GM21526 (cell line): ENCODE results near the gene NME4.
A peak's percentile ranks its signal among the peaks of the same experiment; 100 is the strongest.
"Not testable (repeated sequence)": the region's sequence is repeated elsewhere in the genome, so short reads cannot be mapped to it uniquely, and the experiment has no call there.

Experiments
- ATAC-seq: cut with Tn5 transposase; IDR thresholded peaks from one replicate; pipeline ENCODE4 v1.9.1; 2021; ENCODE audit warnings: moderate library complexity; ENCODE audit not compliant: unreplicated experiment, low FRiP score

NME4 gene

GRCh38 chr16:375927-376816 lies 20.8 kb upstream of the NME4 start:
- ATAC-seq = no peak

GRCh38 chr16:376817-377418 lies 20.1 kb upstream of the NME4 start:
- ATAC-seq = no peak

DNA sequence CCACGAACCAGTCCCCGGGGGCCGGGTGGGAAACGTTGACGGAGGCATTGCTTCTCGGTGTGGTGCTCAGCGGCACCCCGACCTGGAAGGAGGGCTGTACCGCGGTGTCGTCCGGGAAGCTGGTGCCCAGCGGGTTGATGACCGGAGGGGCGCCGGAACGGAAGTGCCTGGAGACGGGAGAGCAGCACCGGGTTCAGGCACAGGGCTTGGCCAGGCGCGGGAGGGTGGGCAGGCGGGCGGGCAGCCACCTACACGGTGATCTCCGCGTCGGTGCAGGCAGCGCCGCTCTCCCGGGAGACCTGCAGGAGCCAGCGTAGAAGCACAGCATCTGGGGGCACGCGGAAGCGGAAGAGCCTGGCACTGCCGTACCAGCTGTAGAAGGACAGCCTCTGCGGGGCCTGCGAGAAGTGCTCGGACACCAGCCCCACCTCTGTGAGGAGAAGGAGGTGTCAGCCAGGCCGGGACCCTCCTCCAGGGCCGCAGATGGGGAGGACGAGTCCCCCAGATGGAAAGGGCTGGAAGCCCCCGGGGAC lies 19.5 kb upstream of the NME4 start:
- ATAC-seq = no peak

GRCh38 chr16:378113-378820 lies 18.7 kb upstream of the NME4 start:
- not testable (repeated sequence) for ATAC-seq

- no peak for ATAC-seq
Observed at GRCh38 chr16:378821-379182, 18.2 kb upstream of the NME4 start.

DNA sequence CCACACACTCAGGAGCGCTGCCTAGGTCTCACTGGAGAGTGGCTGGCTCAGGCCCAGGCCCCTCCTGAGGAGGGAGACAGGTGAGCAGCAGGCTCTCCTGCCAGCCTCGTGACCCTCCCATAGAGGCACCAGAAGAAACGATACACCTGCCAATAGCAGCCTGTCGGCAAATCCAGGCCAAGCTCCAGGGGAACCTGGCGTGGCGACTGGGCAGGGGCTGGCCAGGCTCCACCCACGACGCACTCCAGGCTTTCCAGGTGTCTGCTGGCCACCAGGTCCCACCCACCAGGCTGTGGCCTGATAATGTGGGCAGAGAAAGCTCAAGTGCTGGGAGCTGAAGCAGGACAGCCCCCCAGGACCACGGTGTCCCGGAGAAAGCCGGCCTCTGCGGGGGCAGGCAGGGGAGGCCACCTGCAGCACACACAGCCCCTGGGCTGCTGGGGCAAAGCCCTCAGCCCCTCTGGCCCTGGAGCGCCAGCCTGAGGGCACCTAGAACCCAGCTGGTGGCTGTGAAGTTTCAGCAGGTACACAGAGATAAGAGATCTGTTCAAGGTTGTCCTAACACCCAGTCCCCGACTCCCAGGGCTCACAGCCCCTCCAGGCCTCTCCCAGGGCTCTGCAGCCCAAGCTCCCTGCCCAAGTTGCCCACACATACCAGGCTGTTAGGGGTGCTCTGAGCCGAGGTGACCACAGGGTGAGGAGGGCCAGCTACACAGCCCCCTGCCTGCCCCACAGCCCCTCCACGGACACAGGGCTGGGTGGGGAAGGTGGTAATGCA lies 17.6 kb upstream of the NME4 start:
- no peak for ATAC-seq

DNA sequence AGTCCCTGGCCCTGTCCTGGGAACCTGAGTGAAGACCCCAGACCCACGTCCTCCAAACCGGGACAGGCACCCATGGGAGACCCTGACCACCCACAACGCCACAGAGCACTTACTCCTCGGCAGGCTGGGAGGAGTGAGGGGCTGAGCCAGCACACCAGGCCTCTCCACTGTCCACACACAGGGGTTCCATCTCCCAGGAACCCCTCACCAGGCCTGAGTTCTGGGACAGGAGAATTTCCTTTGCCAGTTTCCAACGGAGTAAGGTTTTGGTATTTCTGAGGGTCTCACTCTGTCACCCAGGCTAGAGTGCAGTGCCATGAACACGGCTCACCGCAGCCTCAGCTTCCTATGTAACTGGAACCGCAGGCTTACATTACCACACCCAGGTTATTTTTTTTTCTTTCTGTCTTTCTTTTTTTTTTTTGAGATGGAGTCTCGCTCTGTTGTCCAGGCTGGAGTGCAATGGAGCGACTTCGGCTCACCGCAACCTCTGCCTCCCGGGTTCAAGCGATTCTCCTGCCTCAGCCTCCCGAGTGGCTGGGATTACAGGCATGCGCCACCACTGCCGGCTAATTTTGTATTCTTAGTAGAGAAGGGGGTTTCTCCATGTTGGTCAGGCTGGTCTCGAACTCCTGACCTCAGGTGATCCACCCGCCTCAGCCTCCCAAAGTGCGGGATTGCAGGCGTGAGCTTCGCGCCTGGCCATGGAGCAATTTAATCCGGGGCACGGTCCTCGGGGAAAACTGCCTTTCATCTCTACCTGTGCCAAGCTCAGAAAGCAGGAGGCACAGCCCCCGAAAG lies 16.8 kb upstream of the NME4 start:
- ATAC-seq = no peak

- no peak for ATAC-seq
Observed at GRCh38 chr16:380762-381011, 16.3 kb upstream of the NME4 start.

DNA sequence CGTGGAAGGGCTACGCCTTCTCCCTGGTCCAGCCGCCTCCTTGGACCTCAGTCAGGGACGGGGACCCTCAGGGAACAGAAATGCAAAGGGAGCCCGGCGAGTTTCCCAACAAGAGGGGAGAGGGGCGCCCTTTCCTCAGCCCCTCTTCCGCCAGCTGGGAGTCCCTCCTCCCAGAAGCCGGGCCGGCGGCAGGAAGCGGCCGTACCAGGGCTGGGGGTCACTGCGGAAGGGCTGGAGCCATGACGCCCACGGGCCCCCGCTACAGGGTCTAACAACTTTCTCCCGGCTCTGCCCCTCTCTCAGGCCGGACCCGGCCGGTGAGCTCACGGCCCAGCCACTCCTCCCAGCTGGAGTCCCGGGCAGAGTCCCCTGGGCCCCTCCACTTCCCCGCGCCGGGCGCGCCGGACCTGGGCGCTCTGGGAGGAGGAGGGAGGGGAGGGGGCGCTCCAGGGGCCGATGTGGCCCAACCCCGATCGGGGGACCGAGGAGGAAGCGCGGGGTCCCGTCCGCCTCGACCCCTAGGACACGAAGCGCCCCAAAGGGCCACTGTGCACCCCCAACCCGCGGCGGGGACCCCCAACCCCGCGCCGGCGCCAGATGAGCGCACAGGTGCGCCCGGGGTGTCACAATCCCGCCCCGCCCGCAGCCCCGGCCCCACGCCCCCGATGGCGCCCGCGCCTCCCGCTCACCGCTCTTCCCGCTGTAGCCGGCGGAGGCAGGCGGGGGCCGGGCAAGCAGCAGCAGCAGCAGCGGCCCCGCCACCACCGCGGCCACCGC lies 15.8 kb upstream of the NME4 start:
- peak; percentile 10 for ATAC-seq

DNA sequence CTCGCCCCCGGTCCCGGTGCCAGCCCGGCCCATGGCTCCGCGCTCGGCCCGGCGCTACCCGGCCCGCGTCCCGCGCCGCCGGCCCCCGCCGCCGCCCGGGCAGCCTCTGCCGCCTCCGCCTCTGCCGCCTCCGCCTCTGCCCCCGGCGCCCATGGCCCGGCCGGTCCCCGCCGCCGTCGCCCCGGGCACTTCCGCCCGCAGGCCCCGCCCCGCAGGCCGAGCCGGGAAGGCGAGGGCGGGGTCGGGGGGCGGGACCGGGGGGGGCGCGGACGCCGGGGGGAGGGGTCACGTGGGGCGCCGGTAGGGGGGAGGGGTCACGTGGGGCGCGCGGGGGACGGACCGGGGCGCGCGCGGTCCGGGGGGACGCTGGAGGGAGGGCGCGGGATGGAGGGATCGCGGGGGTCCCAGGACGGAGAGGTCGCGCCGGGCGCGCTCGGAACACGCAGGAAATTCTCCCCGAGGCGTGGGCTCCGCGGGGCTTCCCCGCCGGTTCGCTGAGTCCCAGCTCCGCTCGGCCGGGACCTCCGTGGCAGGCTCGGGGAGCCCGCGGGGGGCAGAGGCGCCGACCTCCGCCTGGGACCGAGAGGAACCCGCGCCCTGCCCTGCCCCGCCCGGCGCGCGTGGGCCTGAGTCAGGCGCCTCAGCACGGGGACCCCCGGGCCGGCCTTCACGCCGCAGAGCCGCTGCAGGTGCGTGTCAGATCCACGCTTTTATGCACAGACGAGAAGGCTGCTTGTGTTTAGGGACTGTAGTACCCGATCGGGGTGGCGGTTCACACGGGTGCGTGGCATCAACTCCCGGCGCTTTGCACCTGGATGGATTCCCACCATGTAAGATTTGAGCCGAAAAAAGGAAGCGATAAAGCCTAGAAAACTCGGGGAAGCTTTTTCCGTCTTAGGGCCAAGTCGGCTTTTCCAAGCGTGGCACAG lies 14.9 kb upstream of the NME4 start, which contains the start of gene PGAP6:
Gene PGAP6 (minus strand): TSS at position 190 of the 929 bp plus-strand sequence. CDS start 157 bp downstream, at position 33.
- ATAC-seq = peak; percentile 43

DNA sequence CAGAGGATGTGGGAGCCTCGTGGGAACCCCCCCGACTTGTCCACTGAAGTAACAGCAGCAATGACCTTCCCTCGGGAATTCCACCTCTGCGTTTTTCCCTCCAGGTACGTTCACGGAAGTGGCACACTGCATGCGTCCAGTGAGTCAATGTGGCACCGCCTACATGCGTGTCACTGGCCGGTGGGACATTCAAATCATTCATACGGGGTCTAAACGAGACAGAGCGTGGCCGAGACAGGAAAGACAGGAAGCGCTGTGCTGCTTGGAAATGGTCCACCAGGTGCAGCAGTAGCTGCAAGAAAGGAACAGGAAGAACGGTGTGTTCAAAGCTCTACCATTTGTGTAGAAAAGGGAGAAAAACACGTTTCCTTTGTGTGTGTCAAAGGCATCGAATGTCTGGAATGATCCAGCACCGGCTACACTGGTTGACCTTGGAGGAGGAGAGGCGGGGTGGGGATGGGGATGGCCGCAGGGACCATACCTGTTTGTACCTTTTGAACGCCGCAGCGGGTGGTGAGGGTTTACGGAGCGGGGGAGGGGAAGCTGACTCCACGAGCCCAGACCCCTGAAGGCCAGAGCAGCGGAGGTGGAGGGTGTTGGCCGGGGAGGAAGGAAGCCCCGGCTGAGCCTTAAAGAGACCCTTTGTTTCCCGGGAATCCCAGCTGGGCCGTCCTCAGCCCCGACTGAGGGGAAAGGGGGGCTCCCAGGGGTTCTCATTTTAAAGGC lies 13.5 kb upstream of the NME4 start:
- no peak for ATAC-seq

DNA sequence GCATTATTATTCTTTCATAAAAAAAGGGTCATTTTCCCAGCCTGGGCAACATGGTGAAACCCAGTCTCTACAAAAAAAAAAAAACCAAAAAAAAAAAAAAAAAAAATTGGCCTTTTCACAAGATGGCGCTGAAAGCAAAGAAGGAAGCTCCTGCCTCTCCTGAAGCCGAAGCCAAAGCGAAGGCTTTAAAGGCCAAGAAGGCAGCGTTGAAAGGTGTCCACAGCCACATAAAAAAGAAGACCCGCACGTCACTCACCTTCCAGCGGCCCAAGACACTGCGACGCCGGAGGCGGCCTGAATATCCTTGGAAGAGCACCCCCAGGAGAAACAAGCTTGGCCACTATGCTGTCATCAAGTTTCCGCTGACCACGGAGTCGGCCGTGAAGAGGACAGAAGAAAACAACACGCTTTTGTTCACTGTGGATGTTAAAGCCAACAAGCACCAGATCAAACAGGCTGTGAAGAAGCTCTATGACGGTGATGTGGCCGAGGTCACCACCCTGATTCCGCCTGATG lies 10.3 kb upstream of the NME4 start:
- no peak for ATAC-seq

DNA sequence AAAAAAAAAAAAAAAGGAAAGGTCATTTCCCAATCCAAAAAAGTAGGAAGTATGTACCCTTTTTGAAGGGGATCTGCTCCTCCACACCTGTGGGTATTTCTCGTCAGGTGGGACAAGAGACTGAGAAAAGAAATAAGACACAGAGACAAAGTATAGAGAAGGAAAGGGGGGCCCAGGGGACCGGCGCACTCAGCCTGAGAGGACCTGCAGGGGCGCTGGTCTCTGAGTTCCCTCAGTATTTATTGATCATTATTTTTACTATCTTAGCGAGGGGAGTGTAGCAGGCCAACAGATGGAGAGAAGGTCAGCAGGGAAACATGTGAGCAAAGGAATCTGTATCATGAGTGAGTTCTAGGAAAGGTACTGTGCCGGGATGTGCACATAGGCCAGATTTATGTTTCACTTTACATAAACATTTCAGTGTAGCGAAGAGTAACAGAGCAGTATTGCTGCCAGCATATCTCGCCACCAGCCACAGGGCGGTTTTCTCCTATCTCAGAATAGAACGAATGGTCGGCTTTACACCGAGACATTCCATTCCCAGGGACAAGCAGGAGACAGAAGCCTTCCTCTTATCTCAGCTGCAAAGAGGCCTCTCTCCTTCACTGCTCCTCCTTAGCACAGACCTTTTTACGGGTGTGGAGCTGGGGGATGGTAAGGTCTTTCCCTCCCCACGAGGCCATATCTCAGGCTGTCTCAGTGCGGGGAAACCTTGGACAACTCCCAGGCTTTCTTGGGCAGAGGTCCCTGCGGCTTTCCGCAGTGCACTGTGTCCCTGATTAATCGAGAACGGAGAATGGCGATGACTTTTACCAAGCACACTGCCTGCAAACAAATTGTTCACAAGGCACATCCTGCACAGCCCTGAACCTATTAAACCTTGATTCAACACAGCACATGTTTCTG lies 9.0 kb upstream of the NME4 start:
- not testable (repeated sequence) for ATAC-seq

DNA sequence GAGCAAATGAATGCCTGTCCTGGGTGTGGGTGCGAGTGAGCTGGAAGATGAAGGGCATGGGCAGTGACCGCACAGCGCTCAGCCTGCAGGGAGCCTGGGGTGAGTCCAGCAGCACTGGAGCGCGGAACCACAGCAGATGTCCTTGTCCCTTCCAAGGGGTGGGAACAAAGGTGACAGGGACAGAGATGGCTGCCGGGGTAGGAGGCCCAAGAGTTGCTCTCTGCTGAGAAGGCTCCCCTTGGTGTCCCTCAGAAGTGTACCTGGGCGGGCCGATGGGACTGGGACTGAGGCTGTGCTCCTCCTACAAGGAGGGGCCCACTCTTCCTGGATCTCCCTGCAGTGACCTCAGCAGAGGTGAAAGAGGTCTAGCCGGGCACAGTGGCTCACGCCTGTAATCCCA lies 7.6 kb upstream of the NME4 start:
- ATAC-seq = no peak

- no peak for ATAC-seq
Observed at GRCh38 chr16:391885-392335, 5.1 kb upstream of the NME4 start.

- no peak for ATAC-seq
Observed at GRCh38 chr16:392450-393030, 4.5 kb upstream of the NME4 start.
